SU-DHL-6 (cell line): ENCODE data around the gene PLAC8.

Experiments used
- CTCF ChIP-seq: fragments of 200-600 bp; sonication (generic); IDR thresholded peaks from one replicate; pipeline ENCODE4 v1.5.1; 2017; ENCODE audit warnings: antibody characterized with exemption, mild to moderate bottlenecking, low read length, moderate library complexity; ENCODE audit not compliant: insufficient read depth, poor library complexity, severe bottlenecking
- EZH2phosphoT487 ChIP-seq: fragments of 200-600 bp; sonication (generic), shearing (Covaris generic); conservative IDR thresholded peaks from 2 replicates; pipeline ENCODE4 v1.6.1; 2018; ENCODE audit warnings: mild to moderate bottlenecking, antibody characterized with exemption, low read length, moderate library complexity, mixed read lengths

GRCh38 chr4:83110970-83111750, 3.4 kb downstream of the PLAC8 start:
- TF ChIP-seq CTCF (no peak), EZH2phosphoT487 (no peak)
